Kasumi-1 (cell line): ENCODE measurements around the gene ARL15.
A peak's percentile ranks its signal among the peaks of the same experiment; 100 is the strongest.
"Not testable (repeated sequence)": the region's sequence is repeated elsewhere in the genome, so short reads cannot be mapped to it uniquely, and the experiment has no call there.

ENCODE experiments used
- DNase-seq, 2 experiments: peaks; one replicate each; lab custom pipeline; 2025; lab: John Stamatoyannopoulos, UW

Gene ARL15

DNA sequence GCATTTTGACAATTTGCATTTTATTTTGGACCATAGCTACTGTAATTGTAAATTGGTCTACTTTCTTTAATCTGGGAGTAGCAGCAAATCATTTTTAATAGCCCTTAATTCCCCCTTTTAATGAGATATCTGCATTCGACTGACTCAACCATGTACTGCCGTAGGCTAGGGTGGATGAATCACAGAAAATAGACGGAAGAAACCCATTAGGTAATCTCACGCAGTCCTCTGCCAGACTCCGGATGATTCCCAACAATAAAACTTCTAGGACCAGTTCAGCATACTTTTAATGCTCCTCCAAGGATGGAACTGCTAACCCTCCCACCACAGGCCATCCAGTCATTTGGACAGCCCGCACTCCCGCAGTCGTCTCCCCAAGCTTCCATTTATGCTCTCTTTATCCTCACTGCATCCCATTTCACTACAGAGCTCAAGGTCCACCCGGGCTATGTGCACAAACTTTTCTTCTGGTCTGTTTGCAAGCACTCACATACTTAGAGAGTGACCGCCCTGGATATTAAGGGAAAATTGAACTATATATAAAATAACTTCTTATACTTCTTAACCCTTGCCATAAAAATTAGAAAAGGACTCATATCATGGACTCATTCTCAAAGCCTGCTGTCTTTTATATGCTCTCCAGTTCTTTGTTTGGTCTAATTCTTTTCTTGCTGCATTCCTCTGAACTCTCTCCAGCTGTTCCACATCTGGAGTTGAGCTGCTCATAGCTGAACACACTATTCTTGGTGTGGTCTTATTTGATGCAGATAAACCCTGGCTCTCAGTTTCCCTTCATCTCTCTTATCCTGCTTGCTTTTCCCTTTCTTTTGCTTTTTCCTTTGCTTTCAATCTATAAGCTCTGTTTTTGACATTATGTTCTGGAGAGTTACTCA is 326.6 kb downstream of the ARL15 start:
- no peak for DNase-seq

DNA sequence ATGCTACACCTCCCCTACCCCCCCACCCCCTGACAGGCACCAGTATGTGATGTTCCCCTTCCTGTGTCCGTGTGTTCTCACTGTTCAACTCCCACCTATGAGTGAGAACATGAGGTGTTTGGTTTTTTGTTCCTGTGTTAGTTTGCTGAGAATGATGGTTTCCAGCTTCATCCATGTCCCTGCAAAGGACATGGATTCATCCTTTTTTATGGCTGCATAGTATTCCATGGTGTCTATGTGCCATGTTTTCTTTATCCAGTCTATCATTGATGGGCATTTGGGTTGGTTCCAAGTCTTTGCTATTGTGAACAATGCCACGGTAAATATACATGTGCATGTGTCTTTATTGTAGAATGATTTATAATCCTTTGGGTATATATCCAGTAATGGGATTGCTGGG is 328.1 kb downstream of the ARL15 start:
- DNase-seq = not testable (repeated sequence)

DNA sequence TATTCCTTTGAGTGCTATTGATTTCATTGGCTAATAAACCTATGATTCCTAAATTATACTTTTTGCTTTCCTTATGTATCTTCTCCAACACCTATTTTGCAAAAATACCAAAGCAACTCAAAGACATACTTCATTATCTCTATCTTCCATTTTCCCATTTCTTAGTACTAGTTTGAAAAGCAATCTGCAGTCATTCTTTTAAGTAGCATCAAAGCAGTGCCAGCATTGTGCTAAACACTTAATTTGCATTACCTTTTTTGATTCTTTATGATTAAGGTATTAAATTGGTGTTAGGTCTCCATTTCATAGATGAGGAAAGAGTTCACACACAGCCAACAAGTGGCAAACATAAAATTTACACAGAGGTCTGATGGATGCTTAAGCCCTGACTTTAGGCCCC is 330.3 kb downstream of the ARL15 start:
- DNase-seq = no peak

DNA sequence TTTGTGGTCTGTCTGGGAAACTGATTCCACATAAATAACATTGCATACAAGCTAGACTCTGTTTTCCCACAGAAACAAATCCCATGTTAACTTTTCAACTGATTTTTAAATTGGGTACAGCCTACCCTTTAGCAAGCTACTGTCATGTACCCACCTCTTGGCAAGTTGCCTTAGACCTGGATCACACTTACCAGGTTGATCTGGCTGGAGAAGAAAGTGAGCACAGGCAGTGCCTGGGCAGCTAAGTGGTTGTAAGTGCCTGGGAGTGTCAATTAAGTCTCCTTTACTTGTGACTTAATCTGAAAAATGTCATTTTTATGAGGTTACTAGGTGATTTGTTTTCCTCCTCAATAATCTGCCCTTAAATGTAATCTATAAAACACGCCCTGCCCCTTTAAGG is 336.4 kb downstream of the ARL15 start:
- DNase-seq = no peak

GRCh38 chr5:53972314-53972713 is 338.1 kb downstream of the ARL15 start:
- no peak for DNase-seq

DNA sequence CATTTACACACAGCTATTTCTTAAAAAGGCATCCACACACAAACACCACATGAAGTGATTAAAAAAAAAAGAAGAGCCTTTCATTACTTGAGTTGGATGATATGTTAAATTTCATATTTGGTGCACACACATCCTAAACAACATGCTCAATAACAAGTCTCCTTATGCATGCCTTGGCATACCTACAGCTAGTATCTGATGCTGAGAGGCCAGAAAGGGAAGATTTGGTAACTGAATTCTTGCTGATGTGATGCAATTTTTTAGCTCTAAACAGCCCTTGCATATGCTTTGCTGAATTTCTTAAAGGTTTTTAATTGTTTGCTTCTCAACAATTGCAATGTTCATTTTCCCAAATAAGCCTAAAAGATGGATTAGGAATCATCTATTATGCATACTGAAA is 338.8 kb downstream of the ARL15 start:
- no peak for DNase-seq

GRCh38 chr5:53971131-53971530 is 339.2 kb downstream of the ARL15 start:
- no peak for DNase-seq

DNA sequence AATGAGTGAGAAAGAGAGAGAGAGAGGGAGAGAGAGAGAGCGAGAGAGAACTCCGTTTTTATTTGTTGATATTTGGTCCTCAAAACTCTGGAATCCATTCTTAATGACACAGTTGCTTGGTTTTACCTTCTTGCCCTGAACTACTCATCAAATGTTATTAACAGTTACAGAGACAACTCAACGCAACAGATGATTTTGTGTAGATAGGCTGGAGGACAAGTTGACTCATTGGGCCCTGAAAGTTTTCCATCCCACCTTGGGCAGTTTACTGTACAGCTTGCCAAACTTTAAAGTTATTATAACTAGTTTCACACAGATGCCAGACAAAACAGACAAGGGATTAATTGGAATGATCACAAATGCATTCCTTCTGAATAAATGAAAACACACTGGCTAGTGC is 339.9 kb downstream of the ARL15 start:
- DNase-seq = no peak

- no peak for DNase-seq
Measured at GRCh38 chr5:53969176-53969730, 341.1 kb downstream of the ARL15 start.

DNA sequence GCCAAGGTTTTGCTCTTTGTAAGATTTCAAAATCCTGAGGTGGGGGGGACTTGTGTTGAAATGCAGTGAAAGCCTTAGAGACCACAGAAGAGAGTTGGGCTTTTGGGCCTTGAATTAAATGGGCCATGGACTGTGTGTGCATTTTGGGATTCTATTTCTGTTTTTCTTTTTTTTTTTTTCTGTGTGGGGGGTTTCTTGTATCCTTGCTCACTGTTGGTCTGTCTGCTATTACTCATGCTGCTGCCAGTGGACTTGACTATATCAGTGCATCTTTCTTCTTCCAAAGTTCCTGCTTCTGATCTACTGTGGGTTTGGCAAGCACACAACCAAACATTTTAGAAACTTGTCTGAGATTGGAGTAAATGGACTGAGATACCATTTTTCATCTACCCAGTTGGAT is 344.9 kb downstream of the ARL15 start:
- no peak for DNase-seq

DNA sequence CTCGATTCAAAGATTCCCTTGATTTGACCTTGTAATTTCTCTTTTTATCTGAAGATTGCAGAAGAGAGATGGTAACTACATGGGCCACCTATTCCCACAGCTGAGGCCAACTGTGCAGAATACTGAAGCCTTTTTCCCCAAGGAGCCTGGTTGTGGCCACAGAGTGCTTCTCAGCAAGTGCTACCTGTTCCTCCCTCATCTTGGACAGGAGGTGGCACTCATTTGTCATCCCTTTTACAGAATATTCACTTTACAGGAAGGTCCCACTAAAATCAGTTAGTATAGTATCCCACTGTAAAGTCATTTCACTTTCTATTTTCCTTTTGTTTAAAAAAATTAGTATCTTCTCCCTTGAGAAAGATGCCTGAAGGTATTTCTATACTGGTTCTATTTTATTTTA is 346.4 kb downstream of the ARL15 start:
- no peak for DNase-seq

GRCh38 chr5:53962306-53962705 is 348.1 kb downstream of the ARL15 start:
- DNase-seq = no peak

- peak; percentile 5 to 33 for DNase-seq
Measured at GRCh38 chr5:53956632-53957031, 353.7 kb downstream of the ARL15 start.

- peak; percentile 79 to 85 for DNase-seq
Measured at GRCh38 chr5:53956196-53956595, 354.2 kb downstream of the ARL15 start.

- DNase-seq = no peak
Measured at GRCh38 chr5:53950621-53951020, 359.8 kb downstream of the ARL15 start.

GRCh38 chr5:53948598-53948997 is 361.8 kb downstream of the ARL15 start:
- no peak for DNase-seq

DNA sequence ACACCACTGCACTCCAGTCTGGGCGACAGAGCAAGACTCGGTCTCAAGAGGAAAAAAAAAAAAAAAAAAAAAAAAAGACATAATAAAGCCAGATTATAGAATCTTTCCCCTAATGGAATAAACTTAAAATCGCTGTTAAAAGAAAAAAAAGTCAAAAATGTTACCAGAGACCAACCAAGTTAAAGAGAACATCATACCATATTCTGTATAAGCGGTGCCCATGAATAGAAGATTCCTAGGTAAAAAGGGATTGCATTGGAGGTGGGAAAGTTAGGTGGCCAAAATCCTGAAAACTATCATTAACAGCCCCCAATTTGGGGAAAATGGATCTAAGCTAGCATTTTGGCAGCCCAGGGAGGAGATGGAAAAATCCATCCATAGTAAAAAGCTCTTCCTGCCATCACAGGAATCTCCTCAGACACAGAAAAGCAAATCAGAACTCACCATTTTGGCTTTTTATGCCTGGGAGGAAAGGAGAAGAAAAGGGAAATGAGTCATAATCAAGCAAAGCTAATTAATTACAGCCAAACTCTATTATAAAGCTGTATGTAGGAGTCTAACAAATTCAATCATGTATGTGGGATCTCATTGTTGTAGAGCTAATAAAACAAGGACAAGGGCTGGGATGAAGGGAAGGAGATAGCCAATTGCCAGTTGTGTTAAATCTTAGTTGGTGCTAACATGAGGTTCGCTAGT is 363.8 kb downstream of the ARL15 start:
- DNase-seq = no peak

DNA sequence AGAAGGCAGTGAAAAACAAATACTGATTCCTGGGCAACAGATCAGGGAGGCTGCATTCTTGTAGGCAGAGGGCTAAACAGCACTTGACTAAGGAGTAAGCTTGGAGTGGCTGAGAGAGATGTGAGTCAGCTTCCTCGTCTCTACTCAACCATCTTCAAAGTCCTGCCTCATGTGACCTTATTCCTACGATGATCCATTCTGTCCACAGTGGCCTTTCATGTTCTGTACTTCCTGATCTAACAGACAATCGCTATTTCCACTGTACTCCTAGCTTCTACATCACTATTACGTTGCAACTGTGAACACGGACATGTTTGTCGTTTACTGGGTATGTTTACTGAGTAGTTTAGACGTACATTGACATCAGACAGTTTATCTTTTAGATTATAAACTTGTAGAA is 365.4 kb downstream of the ARL15 start:
- DNase-seq = peak in 1 of 2 experiments; percentile 2

- DNase-seq = no peak
Measured at GRCh38 chr5:53943938-53944337, 366.4 kb downstream of the ARL15 start.

- no peak for DNase-seq
Measured at GRCh38 chr5:53942724-53943123, 367.6 kb downstream of the ARL15 start.

DNA sequence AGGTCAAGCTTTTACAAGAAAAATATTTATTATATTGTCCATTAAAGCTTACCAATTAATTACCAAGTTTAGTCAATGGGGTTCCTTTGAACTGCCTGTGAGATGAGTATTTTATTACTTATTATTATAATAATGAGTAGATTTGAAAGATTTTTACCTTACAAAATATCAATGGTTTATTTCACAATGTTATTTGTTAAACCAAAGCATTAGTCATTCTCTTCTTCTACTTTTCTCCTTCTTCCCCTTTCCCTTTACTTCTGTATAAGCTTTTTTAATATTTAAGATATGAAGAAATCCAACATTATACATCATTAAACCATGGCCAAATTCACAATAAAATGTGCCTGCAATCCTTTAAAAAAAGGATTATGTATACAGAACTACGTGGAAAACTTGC is 369.5 kb downstream of the ARL15 start:
- DNase-seq = no peak

GRCh38 chr5:53937467-53937866 is 372.9 kb downstream of the ARL15 start:
- DNase-seq = no peak
